GM21381 (cell line): ENCODE results near the gene ANO9.

Source experiments
- ATAC-seq: cut with Tn5 transposase; IDR thresholded peaks from one replicate; pipeline ENCODE4 v1.9.1; 2021; ENCODE audit warnings: mild to moderate bottlenecking, moderate library complexity; ENCODE audit not compliant: unreplicated experiment

Gene ANO9

GRCh38 chr11:372809-373715 is 68.7 kb downstream of the ANO9 start:
- ATAC-seq = no peak

GRCh38 chr11:371716-372590 is 69.9 kb downstream of the ANO9 start:
- no peak for ATAC-seq

GRCh38 chr11:371051-371450 is 70.8 kb downstream of the ANO9 start:
- ATAC-seq = no peak

GRCh38 chr11:370070-370941 is 71.5 kb downstream of the ANO9 start:
- ATAC-seq = no peak

GRCh38 chr11:369336-370018 is 72.3 kb downstream of the ANO9 start, which contains the start of gene B4GALNT4:
TSS of gene B4GALNT4 (plus strand) at chr11:369499. CDS start at chr11:369804, 305 bp downstream.
- ATAC-seq = no peak

- ATAC-seq = no peak
Measured at GRCh38 chr11:368414-369335, 73.1 kb downstream of the ANO9 start.

GRCh38 chr11:367956-368413 is 73.8 kb downstream of the ANO9 start:
- no peak for ATAC-seq
